Omental fat pad (tissue), 4 donors: ENCODE measurements around the gene ZNF512B. TPM values are rescaled to one million over a fixed set of nuclear protein-coding genes. Genes with fewer than 3 reads are reported as not detected.
A peak's percentile ranks its signal among the peaks of the same experiment; 100 is the strongest.

Experiments
- ATAC-seq: fragments of 150-250 bp; one replicate; pipeline ENCODE4 v1.9.1; 2016; ENCODE audit warnings: mild to moderate bottlenecking, moderate library complexity; ENCODE audit not compliant: low FRiP score
- DNase-seq: peaks from one replicate; pipeline ENCODE4 v3.0.0-alpha.2; 2019; ENCODE audit warnings: low spot score
- CTCF ChIP-seq, 3 donors: fragments of 450-650 bp; IDR thresholded peaks; one replicate each; pipeline ENCODE4 v1.5.1; 2016 to 2017; ENCODE audit warnings: antibody characterized with exemption in 3 of 3, mild to moderate bottlenecking in 3 of 3, moderate library complexity in 2 of 3
- total RNA-seq, 4 donors: library from RNA; depleted of rRNA; stranded (reverse); fragments of >200 nt; gene quantifications; one replicate each; pipeline ENCODE4 v1.1.0, GENCODE V29; 2016

The ZNF512B gene
- total RNA-seq, 4 donors from 2014 or later: 6.4 to 9.8 (median 7.2) TPM

- TF ChIP-seq CTCF (IDR thresholded peaks at IDR 0.05): no peak
- DNase-seq: peak; percentile 76
- peak; percentile 77 for ATAC-seq
Measured at GRCh38 chr20:63955827-63956663, 13.7 kb downstream of the ZNF512B start, which contains the start of gene UCKL1. UCKL1 (minus strand) TSS chr20:63956416; CDS start chr20:63956372, 44 bp downstream.

GRCh38 chr20:63955281-63955826 lies 14.4 kb downstream of the ZNF512B start:
- TF ChIP-seq CTCF (IDR thresholded peaks at IDR 0.05): no peak
- DNase-seq (no peak), ATAC-seq (peak; percentile 4)

- ATAC-seq (no peak), DNase-seq (no peak)
- no peak for TF ChIP-seq CTCF (IDR thresholded peaks at IDR 0.05)
Measured at GRCh38 chr20:63953764-63954429, 15.8 kb downstream of the ZNF512B start.

- ATAC-seq: no peak
Measured at GRCh38 chr20:63952769-63953168, 17.0 kb downstream of the ZNF512B start.

DNA sequence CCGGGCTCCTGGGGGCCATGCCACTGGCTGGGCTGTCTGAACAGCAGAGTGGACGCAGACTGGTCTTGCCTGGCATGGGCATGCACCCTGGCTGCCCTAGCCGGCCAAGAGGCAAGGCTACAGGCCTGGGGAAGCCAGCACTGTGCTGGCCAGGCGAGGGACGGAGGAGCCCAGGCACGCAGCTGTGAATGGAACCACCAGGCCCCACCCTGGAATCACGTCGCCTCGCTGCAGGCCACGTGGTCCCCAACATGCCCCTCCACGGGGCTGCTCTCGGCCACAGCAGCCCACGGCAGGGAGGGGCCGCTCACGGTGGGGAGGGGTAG lies 17.6 kb downstream of the ZNF512B start:
- ATAC-seq: no peak
- TF ChIP-seq CTCF (IDR thresholded peaks at IDR 0.05): no peak

More at GRCh38 chr20:63952769-63953168, 17.0 kb downstream of the ZNF512B start:
- no peak for DNase-seq
- no peak for TF ChIP-seq CTCF (IDR thresholded peaks at IDR 0.05)

GRCh38 chr20:63951398-63952209 lies 18.1 kb downstream of the ZNF512B start:
- no peak for TF ChIP-seq CTCF (IDR thresholded peaks at IDR 0.05)
- ATAC-seq: no peak
- DNase-seq: no peak

More for the DNA sequence above, 17.6 kb downstream of the ZNF512B start:
- no peak for DNase-seq
